BLaER1 treated with 17β-estradiol and CSF1 and Interleukin-3, amounts not matched to agents 10 nM and 100 nM (cell line): Measurements from ENCODE around the gene PBOV1.

ENCODE experiments used
- H3K27ac ChIP-seq, 11 experiments: shearing (Covaris generic); formaldehyde crosslinking; 2 replicates each; pipeline ENCODE4 v1.8.1; 2022
- H3K27me3 ChIP-seq, 11 experiments: shearing (Covaris generic); formaldehyde crosslinking; 2 replicates each; pipeline ENCODE4 v1.8.1; 2022
- H3K36me3 ChIP-seq, 11 experiments: shearing (Covaris generic); formaldehyde crosslinking; 2 replicates each; pipeline ENCODE4 v1.8.1; 2022
- H3K4me1 ChIP-seq, 10 experiments: shearing (Covaris generic); formaldehyde crosslinking; 2 replicates each; pipeline ENCODE4 v1.8.1; 2022
- H3K4me2 ChIP-seq, 11 experiments: shearing (Covaris generic); formaldehyde crosslinking; 2 replicates each; pipeline ENCODE4 v1.8.1; 2022
- H3K4me3 ChIP-seq, 10 experiments: shearing (Covaris generic); formaldehyde crosslinking; 2 replicates each; pipeline ENCODE4 v1.8.1; 2022
- H3K9ac ChIP-seq, 11 experiments: shearing (Covaris generic); formaldehyde crosslinking; 2 replicates each; pipeline ENCODE4 v1.8.1; 2022
- H3K9me3 ChIP-seq, 11 experiments: shearing (Covaris generic); formaldehyde crosslinking; replicated peaks in 1 of 11; 2 replicates each; pipeline ENCODE4 v1.8.1; 2022
- H4K20me1 ChIP-seq, 11 experiments: shearing (Covaris generic); formaldehyde crosslinking; 2 replicates each; pipeline ENCODE4 v1.8.1; 2022
- Cebpa-rat ChIP-seq, 11 experiments: shearing (Covaris generic); IDR thresholded peaks; 2 replicates each; pipeline ENCODE4 v1.8.1; 2022

The PBOV1 gene

GRCh38 chr6:138250513-138251247 lies 32.4 kb upstream of the PBOV1 start:
- TF ChIP-seq Cebpa-rat (IDR thresholded peaks at IDR 0.05) = no peak
- Histone ChIP-seq H3K4me1 (no peaks in the 10 kb centered on the region), H3K27ac (no peak overlapping the region), H3K9me3 (no peaks in the 10 kb centered on the region), H3K4me3 (no peak overlapping the region), H3K4me2 (no peak overlapping the region), H3K9ac (no peak overlapping the region), H4K20me1 (no peaks in the 10 kb centered on the region), H3K27me3 (no peaks in the 10 kb centered on the region), H3K36me3 (no peaks in the 10 kb centered on the region)

DNA sequence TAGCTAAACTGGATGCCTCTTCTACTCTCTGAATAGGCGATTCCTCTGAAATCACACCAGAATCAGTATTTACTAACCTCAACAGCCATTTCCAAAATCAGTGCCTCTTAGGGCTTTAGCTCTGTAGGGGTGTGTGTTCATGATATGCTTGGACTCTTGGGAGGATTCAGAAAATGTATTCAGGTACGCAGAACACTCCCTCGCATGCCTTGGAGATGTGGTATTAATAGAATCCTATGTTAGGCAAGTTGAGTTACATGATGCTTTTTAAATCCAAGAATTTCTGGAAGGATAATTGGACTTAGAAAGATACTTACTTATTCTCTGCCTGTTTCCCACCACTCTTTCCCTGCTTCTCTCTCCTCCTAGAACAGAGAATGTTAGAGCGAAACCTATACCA lies 31.8 kb upstream of the PBOV1 start:
- Histone ChIP-seq H3K27me3 (no peaks in the 10 kb centered on the region), H3K36me3 (no peaks in the 10 kb centered on the region), H3K9ac (no peak overlapping the region), H4K20me1 (no peaks in the 10 kb centered on the region), H3K27ac (no peak overlapping the region), H3K4me1 (no peaks in the 10 kb centered on the region), H3K4me2 (no peak overlapping the region), H3K9me3 (no peaks in the 10 kb centered on the region), H3K4me3 (no peak overlapping the region)
- TF ChIP-seq Cebpa-rat (IDR thresholded peaks at IDR 0.05) = no peak

GRCh38 chr6:138248878-138249277 lies 30.6 kb upstream of the PBOV1 start:
- no peak overlapping the region for H3K4me2 ChIP-seq
- H3K36me3 ChIP-seq = no peaks in the 10 kb centered on the region
- no peaks in the 10 kb centered on the region for H3K27me3 ChIP-seq
- no peaks in the 10 kb centered on the region for H3K4me1 ChIP-seq
- no peak overlapping the region for H3K4me3 ChIP-seq
- H4K20me1 ChIP-seq = no peaks in the 10 kb centered on the region
- H3K9me3 ChIP-seq = no peaks in the 10 kb centered on the region
- H3K27ac ChIP-seq = no peak overlapping the region
- H3K9ac ChIP-seq = no peak overlapping the region
- TF ChIP-seq Cebpa-rat (IDR thresholded peaks at IDR 0.05) = no peak

DNA sequence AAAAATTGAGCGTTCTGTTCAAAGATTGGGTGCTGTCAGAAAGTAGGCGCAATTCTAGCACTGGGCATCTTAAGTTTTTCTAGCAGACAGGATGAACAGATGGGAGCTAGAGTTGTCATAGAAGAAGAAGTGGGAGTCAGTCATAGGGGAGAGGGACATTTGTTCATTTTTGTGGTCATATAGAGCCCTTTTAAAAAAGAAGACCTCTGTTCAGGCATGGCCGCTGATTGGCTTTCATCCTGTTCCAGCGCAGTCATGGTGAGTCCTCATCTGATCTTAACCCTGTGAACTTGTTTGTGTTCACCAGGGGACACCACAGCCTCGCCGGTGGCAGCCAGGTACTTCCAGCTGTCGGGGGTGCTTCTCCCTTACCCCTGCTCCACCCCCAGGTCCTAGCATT lies 29.7 kb upstream of the PBOV1 start:
- Histone ChIP-seq H3K4me3 (no peak overlapping the region), H3K9ac (no peak overlapping the region), H3K4me1 (no peaks in the 10 kb centered on the region; a peak in 1 of 20 replicates), H3K27me3 (no peaks in the 10 kb centered on the region), H3K36me3 (no peaks in the 10 kb centered on the region), H3K9me3 (no peaks in the 10 kb centered on the region), H3K4me2 (no peak overlapping the region), H4K20me1 (no peaks in the 10 kb centered on the region), H3K27ac (no peak overlapping the region)
- TF ChIP-seq Cebpa-rat (IDR thresholded peaks at IDR 0.05) = no peak

DNA sequence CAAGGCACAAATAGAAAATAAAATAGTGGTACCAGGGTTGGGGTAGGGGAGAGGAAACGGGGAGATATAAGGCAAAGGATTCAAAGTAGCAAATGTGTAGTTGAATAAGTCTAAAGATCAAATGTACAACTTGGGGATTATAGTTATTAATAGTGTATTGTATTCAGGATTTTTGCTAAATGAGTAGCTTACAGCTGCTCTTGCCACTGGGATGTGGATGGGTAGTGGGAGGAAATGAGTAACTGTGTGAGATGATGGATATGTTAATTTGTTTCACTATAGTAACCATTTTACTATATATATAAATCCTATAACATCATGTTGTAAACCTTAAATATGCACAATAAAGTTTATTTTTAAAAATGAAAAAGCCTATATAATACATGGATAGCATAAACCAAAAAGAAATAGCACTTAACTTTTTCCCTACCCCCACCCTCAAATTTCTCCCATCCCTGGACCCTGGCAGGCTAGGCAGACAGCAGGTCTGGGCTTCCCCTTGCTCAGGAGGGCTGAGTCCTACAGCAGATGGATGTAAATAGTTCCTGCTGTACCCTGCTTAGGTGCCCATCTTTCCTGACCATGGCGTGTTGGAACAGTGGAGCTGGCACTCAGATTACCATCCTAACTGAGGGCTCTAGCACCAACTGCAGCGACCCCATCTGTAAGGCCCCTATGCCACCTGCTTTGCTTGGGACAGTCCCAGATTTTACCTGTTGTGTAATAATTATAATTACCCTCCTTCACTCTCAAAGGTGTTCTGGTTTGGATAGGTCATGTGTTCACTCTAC lies 28.6 kb upstream of the PBOV1 start:
- no peak overlapping the region for H3K4me2 ChIP-seq
- no peak overlapping the region for H3K4me3 ChIP-seq
- 0 out of 22 replicates have a peak, but pooled peaks of 1 of the 11 experiments have one; percentile 12 for TF ChIP-seq Cebpa-rat (IDR thresholded peaks at IDR 0.05)
- no peaks in the 10 kb centered on the region; a peak in 1 of 20 replicates for H3K4me1 ChIP-seq
- no peak overlapping the region for H3K27ac ChIP-seq
- H4K20me1 ChIP-seq = no peaks in the 10 kb centered on the region
- H3K36me3 ChIP-seq = no peaks in the 10 kb centered on the region
- no peak overlapping the region for H3K9ac ChIP-seq
- H3K27me3 ChIP-seq = no peaks in the 10 kb centered on the region
- no peaks in the 10 kb centered on the region for H3K9me3 ChIP-seq

- H4K20me1 ChIP-seq = no peaks in the 10 kb centered on the region
- H3K36me3 ChIP-seq = no peaks in the 10 kb centered on the region
- no peak overlapping the region for H3K4me3 ChIP-seq
- H3K27ac ChIP-seq = no peak overlapping the region
- no peak overlapping the region for H3K9ac ChIP-seq
- no peak overlapping the region for H3K4me2 ChIP-seq
- no peak for TF ChIP-seq Cebpa-rat (IDR thresholded peaks at IDR 0.05)
- no peaks in the 10 kb centered on the region for H3K9me3 ChIP-seq
- no peaks in the 10 kb centered on the region; a peak in 1 of 20 replicates for H3K4me1 ChIP-seq
- no peaks in the 10 kb centered on the region for H3K27me3 ChIP-seq
Observed at GRCh38 chr6:138245751-138246150, 27.5 kb upstream of the PBOV1 start.

GRCh38 chr6:138242987-138243592 lies 24.8 kb upstream of the PBOV1 start:
- Histone ChIP-seq H3K27me3 (no peaks in the 10 kb centered on the region), H3K27ac (no peak overlapping the region), H3K4me2 (no peak overlapping the region), H3K9ac (no peak overlapping the region), H4K20me1 (no peaks in the 10 kb centered on the region), H3K36me3 (no peaks in the 10 kb centered on the region), H3K4me1 (no peaks in the 10 kb centered on the region; a peak in 1 of 20 replicates), H3K4me3 (no peak overlapping the region), H3K9me3 (no peaks in the 10 kb centered on the region)
- no peak for TF ChIP-seq Cebpa-rat (IDR thresholded peaks at IDR 0.05)

DNA sequence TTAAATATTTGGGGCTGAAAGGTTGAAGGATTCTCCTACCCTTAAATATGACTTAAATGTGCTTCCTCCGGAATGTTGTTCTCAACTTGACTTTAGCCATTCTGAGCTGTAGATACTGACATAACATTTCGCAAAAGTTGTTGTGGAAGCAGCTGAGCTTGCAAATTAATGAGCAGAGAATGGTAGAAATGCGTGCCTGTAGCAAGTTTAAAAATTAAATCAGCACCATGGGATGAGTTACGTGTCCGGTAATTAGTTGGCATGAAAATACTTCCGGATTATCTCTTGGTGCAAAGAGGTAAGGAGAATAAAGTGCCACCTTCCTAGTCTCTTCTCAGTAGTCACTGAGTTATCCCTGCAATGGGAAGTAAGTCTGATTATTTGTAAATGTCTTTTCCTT lies 23.6 kb upstream of the PBOV1 start:
- Histone ChIP-seq H3K9ac (no peak overlapping the region), H3K9me3 (no peaks in the 10 kb centered on the region), H3K4me2 (no peak overlapping the region), H3K4me3 (no peak overlapping the region), H3K4me1 (no peaks in the 10 kb centered on the region; a peak in 1 of 20 replicates), H3K36me3 (no peaks in the 10 kb centered on the region), H3K27ac (no peak overlapping the region), H4K20me1 (no peaks in the 10 kb centered on the region), H3K27me3 (no peaks in the 10 kb centered on the region)
- no peak for TF ChIP-seq Cebpa-rat (IDR thresholded peaks at IDR 0.05)

DNA sequence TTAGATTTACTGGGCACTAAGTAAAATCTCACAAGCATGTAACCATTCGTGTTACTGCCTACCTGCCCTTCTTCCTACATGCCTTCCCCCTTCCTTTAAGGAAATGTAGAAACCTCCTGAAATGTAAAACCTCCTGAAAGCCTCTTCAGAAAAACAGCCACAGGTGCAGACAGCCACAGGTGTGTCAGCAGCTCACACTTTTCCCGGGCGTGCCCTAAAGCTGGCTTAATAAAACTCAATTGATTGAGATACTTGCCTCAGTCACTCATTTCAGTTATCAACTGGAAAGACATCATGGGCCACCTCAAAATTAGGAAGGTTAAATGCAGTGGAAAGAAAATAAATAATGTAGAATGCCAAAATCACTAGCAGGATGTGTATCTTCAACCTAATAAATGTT lies 23.1 kb upstream of the PBOV1 start:
- Histone ChIP-seq H3K27ac (no peak overlapping the region), H4K20me1 (no peaks in the 10 kb centered on the region), H3K9me3 (no peaks in the 10 kb centered on the region), H3K4me2 (no peak overlapping the region), H3K27me3 (no peaks in the 10 kb centered on the region), H3K4me3 (no peak overlapping the region), H3K36me3 (no peaks in the 10 kb centered on the region), H3K9ac (no peak overlapping the region), H3K4me1 (no peaks in the 10 kb centered on the region; a peak in 1 of 20 replicates)
- TF ChIP-seq Cebpa-rat (IDR thresholded peaks at IDR 0.05) = no peak
